ENCODE results near the gene PPP1R7.

PPP1R7 gene

GRCh38 chr2:241184901-241185300 lies 34.6 kb downstream of the PPP1R7 start:
- TF ChIP-seq FOXM1 (IDR thresholded peaks at IDR 0.05; ENCODE audit: borderline replicate concordance, low read depth) (no peak), NFIC (IDR thresholded peaks at IDR 0.05) (no peak), TCF12 (IDR thresholded peaks at IDR 0.05; ENCODE audit: low read depth) (no peak), CREB1 (IDR thresholded peaks at IDR 0.05; ENCODE audit: low read depth) (no peak), TAF1 (IDR thresholded peaks at IDR 0.05; ENCODE audit: low read depth) (no peak)

- no peak for TF ChIP-seq USF1 (IDR thresholded peaks at IDR 0.05)
- TF ChIP-seq RAD21 (IDR thresholded peaks at IDR 0.05; ENCODE audit: low read depth) = no peak
- TF ChIP-seq TCF12 (IDR thresholded peaks at IDR 0.05; ENCODE audit: low read depth) = no peak
- TF ChIP-seq NFIC (IDR thresholded peaks at IDR 0.05) = no peak
- no peak for TF ChIP-seq EGR1 (IDR thresholded peaks at IDR 0.05)
- no peak for TF ChIP-seq ZBTB7A (IDR thresholded peaks at IDR 0.05; ENCODE audit: low read depth)
These were observed 35.7 kb downstream of the PPP1R7 start for GRCh38 chr2:241185961-241186360.

- TF ChIP-seq CREB1 (IDR thresholded peaks at IDR 0.05; ENCODE audit: low read depth) (no peak), TAF1 (IDR thresholded peaks at IDR 0.05; ENCODE audit: low read depth) (no peak), TEAD4 (IDR thresholded peaks at IDR 0.05) (no peak), MAX (IDR thresholded peaks at IDR 0.05) (no peak), ZBTB7A (IDR thresholded peaks at IDR 0.05; ENCODE audit: low read depth) (no peak), TCF12 (IDR thresholded peaks at IDR 0.05; ENCODE audit: low read depth) (no peak), CEBPB (IDR thresholded peaks at IDR 0.05) (no peak)
These were observed 37.0 kb downstream of the PPP1R7 start for GRCh38 chr2:241187101-241187917.

- TF ChIP-seq ZBTB7A (IDR thresholded peaks at IDR 0.05; ENCODE audit: low read depth) (no peak), TCF12 (IDR thresholded peaks at IDR 0.05; ENCODE audit: low read depth) (no peak), TEAD4 (IDR thresholded peaks at IDR 0.05) (no peak), CREB1 (IDR thresholded peaks at IDR 0.05; ENCODE audit: low read depth) (no peak), NFIC (IDR thresholded peaks at IDR 0.05) (no peak), RAD21 (IDR thresholded peaks at IDR 0.05; ENCODE audit: low read depth) (no peak), YY1 (IDR thresholded peaks at IDR 0.05; ENCODE audit: low read depth) (no peak), CEBPB (IDR thresholded peaks at IDR 0.05) (no peak), FOXM1 (IDR thresholded peaks at IDR 0.05; ENCODE audit: borderline replicate concordance, low read depth) (no peak), USF1 (IDR thresholded peaks at IDR 0.05) (no peak), TAF1 (IDR thresholded peaks at IDR 0.05; ENCODE audit: low read depth) (no peak), EGR1 (IDR thresholded peaks at IDR 0.05) (no peak), EP300 (IDR thresholded peaks at IDR 0.05; ENCODE audit: borderline replicate concordance) (no peak), REST (IDR thresholded peaks at IDR 0.05; ENCODE audit: low read depth) (no peak), MAX (IDR thresholded peaks at IDR 0.05) (no peak)
These were observed 37.6 kb downstream of the PPP1R7 start for GRCh38 chr2:241187918-241188234.

GRCh38 chr2:241188361-241189092 lies 38.3 kb downstream of the PPP1R7 start, which contains the start of gene ANO7:
ANO7 (plus strand) TSS chr2:241188677; CDS start chr2:241190064, 1,387 bp downstream.
- TF ChIP-seq USF1 (IDR thresholded peaks at IDR 0.05) = no peak

GRCh38 chr2:241189093-241189855 lies 39.0 kb downstream of the PPP1R7 start:
- TF ChIP-seq YY1 (IDR thresholded peaks at IDR 0.05; ENCODE audit: low read depth) = no peak
- TF ChIP-seq MAX (IDR thresholded peaks at IDR 0.05) = no peak
- TF ChIP-seq EGR1 (IDR thresholded peaks at IDR 0.05) = no peak
- no peak for TF ChIP-seq USF1 (IDR thresholded peaks at IDR 0.05)
- TF ChIP-seq EP300 (IDR thresholded peaks at IDR 0.05; ENCODE audit: borderline replicate concordance) = no peak
- TF ChIP-seq FOXM1 (IDR thresholded peaks at IDR 0.05; ENCODE audit: borderline replicate concordance, low read depth) = no peak
- TF ChIP-seq REST (IDR thresholded peaks at IDR 0.05; ENCODE audit: low read depth) = no peak
- TF ChIP-seq TCF12 (IDR thresholded peaks at IDR 0.05; ENCODE audit: low read depth) = no peak
- TF ChIP-seq ZBTB7A (IDR thresholded peaks at IDR 0.05; ENCODE audit: low read depth) = no peak
- no peak for TF ChIP-seq CREB1 (IDR thresholded peaks at IDR 0.05; ENCODE audit: low read depth)
- no peak for TF ChIP-seq RAD21 (IDR thresholded peaks at IDR 0.05; ENCODE audit: low read depth)
- no peak for TF ChIP-seq TAF1 (IDR thresholded peaks at IDR 0.05; ENCODE audit: low read depth)

Data from Ishikawa (cell line).